NK-92 treated with Interleukin-12 subunit alpha and Interleukin-12 subunit beta, amount 100 ng/mL, for 24 hours (cell line): Measurements from ENCODE around the gene LDLRAD4.
"Not testable (repeated sequence)": the region's sequence is repeated elsewhere in the genome, so short reads cannot be mapped to it uniquely, and the experiment has no call there.

Experiments
- DNase-seq: peaks from one replicate; lab custom pipeline; 2025; lab: John Stamatoyannopoulos, UW

Gene LDLRAD4

DNA sequence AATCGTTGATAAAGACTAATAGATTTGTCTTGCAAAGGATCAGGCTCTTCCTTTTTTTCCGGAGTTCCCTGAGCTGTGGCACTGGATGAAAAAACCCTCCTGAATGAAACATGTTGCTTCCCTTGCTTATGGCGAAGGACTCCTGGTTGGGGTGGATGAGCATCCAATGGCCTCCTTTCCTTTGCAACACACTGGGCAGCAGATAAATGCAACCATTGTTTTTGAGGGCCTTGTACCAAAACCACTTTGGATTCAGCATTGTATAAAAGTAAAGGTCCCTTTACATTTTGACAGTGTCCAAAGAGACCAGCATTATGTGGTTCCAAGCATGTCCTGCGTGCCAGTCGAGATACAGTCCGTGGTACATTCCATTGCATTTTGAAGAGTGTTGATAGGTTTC lies 463.1 kb downstream of the LDLRAD4 start:
- DNase-seq = no peak

GRCh38 chr18:13684546-13684945 lies 466.0 kb downstream of the LDLRAD4 start:
- no peak for DNase-seq

- no peak for DNase-seq
Observed at GRCh38 chr18:13688191-13689136, 469.9 kb downstream of the LDLRAD4 start.

DNA sequence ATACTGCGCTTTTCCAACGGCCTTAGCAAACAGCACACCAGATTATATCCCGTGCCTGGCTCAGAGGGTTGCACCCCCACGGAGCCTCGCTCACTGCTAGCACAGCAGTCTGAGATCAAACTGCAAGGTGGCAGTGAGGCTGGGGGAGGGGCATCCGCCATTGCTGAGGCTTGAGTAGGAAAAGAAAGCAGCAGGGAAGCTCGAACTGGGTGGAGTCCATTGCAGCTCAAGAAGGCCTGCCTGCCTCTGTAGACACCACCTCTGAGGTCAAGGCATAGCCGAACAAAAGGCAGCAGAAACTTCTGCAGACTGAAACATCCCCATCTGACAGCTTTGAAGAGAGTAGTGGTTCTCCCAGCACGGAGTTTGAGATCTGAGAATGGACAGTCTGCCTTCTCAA lies 471.5 kb downstream of the LDLRAD4 start:
- DNase-seq = not testable (repeated sequence)

DNA sequence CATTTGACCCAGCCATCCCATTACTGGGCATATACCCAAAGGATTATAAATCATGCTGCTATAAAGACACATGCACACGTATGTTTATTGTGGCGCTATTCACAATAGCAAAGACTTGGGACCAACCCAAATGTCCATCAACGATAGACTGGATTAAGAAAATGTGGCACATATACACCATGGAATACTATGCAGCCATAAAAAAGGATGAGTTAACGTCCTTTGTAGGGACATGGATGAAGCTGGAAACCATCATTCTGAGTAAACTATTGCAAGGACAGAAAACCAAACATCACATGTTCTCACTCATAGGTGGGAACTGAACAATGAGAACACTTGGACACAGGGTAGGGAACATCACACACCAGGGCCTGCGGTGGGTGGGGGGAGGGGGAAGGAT lies 476.8 kb downstream of the LDLRAD4 start:
- DNase-seq = not testable (repeated sequence)

GRCh38 chr18:13696961-13697360 lies 478.4 kb downstream of the LDLRAD4 start:
- no peak for DNase-seq

DNA sequence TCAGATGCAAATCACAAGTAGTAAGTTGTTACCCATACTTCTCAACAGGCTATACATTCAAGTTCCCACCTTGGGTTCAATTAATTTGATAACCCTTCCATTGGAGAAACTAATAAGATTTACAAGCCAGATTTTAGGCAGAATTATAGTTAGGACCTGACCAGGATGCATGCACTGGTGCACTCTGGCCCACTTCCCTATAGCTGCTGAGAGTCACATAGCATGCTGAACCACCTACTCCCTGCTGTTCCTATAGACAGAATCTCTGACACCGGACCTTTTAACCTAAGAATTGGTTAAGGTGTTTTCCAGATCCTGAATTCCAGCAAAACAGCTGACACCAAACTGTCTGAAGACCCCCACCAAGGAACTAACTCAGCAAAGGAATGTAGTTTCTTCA lies 481.6 kb downstream of the LDLRAD4 start:
- DNase-seq = no peak
